IMR-90 (cell line): ENCODE measurements around the gene ZNF662. TPM values are rescaled to one million over a fixed set of nuclear protein-coding genes. Genes with fewer than 3 reads are reported as not detected.
A peak's percentile ranks its signal among the peaks of the same experiment; 100 is the strongest.

Source experiments
- ATAC-seq: fragments of 200-7000 bp; cut with Tn5 transposase; 2 replicates; pipeline ENCODE4 v1.9.1; 2020; ENCODE audit warnings: low read depth, mild to moderate bottlenecking, moderate library complexity
- BruUV-seq: library from RNA; stranded (reverse); fragments of 400-500 nt; replicated peaks from 2 replicates; lab custom pipeline; 2021; lab: Mats Ljungman, UMichigan
- CTCF ChIA-PET: fragments of 300-600 bp; formaldehyde crosslinking; extraction: SDS; loops from one replicate; lab custom pipeline; 2021; ENCODE audit warnings: antibody characterized with exemption; lab: Yijun Ruan, JAX
- POLR2A ChIA-PET: fragments of 300-600 bp; sonication (Branson Sonifier 250); formaldehyde crosslinking; loops from one replicate; lab custom pipeline; 2022; ENCODE audit warnings: antibody characterized with exemption; ENCODE audit not compliant: unreplicated experiment; lab: Charles Lee
- DNase-seq: peaks from one replicate; pipeline ENCODE4 v3.0.0; 2013
- H2AFZ ChIP-seq: replicated peaks from 2 replicates; pipeline ENCODE3; 2013; ENCODE audit warnings: low read length, mild to moderate bottlenecking; ENCODE audit not compliant: poor library complexity
- H2AK5ac ChIP-seq: 2 replicates; pipeline ENCODE4 v1.6.1; 2013; ENCODE audit warnings: low read depth, low read length, inconsistent platforms
- H2AK9ac ChIP-seq: replicated peaks from 2 replicates; pipeline ENCODE3; 2013; ENCODE audit warnings: mild to moderate bottlenecking, low read depth, low read length, moderate library complexity; ENCODE audit not compliant: poor library complexity
- H2BK120ac ChIP-seq: 2 replicates; pipeline ENCODE4 v1.6.1; 2013; ENCODE audit warnings: low read depth, low read length, inconsistent platforms
- H2BK15ac ChIP-seq: 3 replicates; pipeline ENCODE4 v1.6.1; 2013; ENCODE audit warnings: low read depth, low read length, inconsistent platforms
- H2BK20ac ChIP-seq: 2 replicates; pipeline ENCODE4 v1.6.1; 2013; ENCODE audit warnings: low read depth, mild to moderate bottlenecking, inconsistent platforms, low read length, moderate library complexity
- H2BK5ac ChIP-seq: 2 replicates; pipeline ENCODE4 v1.6.1; 2013; ENCODE audit warnings: mild to moderate bottlenecking, low read depth, low read length, inconsistent platforms; ENCODE audit not compliant: poor library complexity, severe bottlenecking
- H3K14ac ChIP-seq: replicated peaks from 2 replicates; pipeline ENCODE4 v1.6.1; 2013; ENCODE audit warnings: low read depth, low read length, inconsistent platforms
- H3K18ac ChIP-seq: 2 replicates; pipeline ENCODE4 v1.6.1; 2013; ENCODE audit warnings: low read depth, low read length, control low read depth
- H3K23ac ChIP-seq: 2 replicates; pipeline ENCODE4 v1.6.1; 2013; ENCODE audit warnings: low read depth, low read length, inconsistent platforms
- H3K27ac ChIP-seq: 2 replicates; pipeline ENCODE4 v1.5.1; 2013; ENCODE audit warnings: mild to moderate bottlenecking, control low read depth, low read length; ENCODE audit not compliant: insufficient read depth
- H3K27me3 ChIP-seq: 2 replicates; pipeline ENCODE4 v1.6.1; 2013; ENCODE audit warnings: low read length; ENCODE audit not compliant: control insufficient read depth, insufficient read depth
- H3K36me3 ChIP-seq: 2 replicates; pipeline ENCODE4 v1.6.1; 2013; ENCODE audit warnings: low read length, mixed read lengths; ENCODE audit not compliant: control insufficient read depth, insufficient read depth
- H3K4ac ChIP-seq: 2 replicates; pipeline ENCODE4 v1.6.1; 2013; ENCODE audit warnings: low read depth, low read length, inconsistent platforms
- H3K4me1 ChIP-seq: 2 replicates; pipeline ENCODE4 v1.6.1; 2013; ENCODE audit warnings: low read length, mixed read lengths; ENCODE audit not compliant: control insufficient read depth, insufficient read depth
- H3K4me2 ChIP-seq: 2 replicates; pipeline ENCODE4 v1.6.1; 2013; ENCODE audit warnings: low read depth, mild to moderate bottlenecking, control low read depth, low read length, moderate library complexity
- H3K4me3 ChIP-seq: 2 replicates; pipeline ENCODE4 v1.5.1; 2013; ENCODE audit warnings: low read depth, mild to moderate bottlenecking, control low read depth, low read length, moderate library complexity; ENCODE audit not compliant: insufficient read depth
- H3K56ac ChIP-seq: 2 replicates; pipeline ENCODE4 v1.6.1; 2013; ENCODE audit warnings: low read length, inconsistent platforms; ENCODE audit not compliant: insufficient read depth; ENCODE audit errors: extremely low read depth
- H3K79me1 ChIP-seq, 2 experiments: 2 replicates each; pipeline ENCODE4 v1.6.1; 2013; ENCODE audit warnings: low read length in 2 of 2, inconsistent platforms in 1 of 2, low read depth in 1 of 2
- H3K9ac ChIP-seq: 2 replicates; pipeline ENCODE4 v1.6.1; 2013; ENCODE audit warnings: low read depth, low read length, control low read depth
- H3K9me1 ChIP-seq: 2 replicates; pipeline ENCODE4 v1.6.1; 2013; ENCODE audit warnings: low read length, inconsistent platforms; ENCODE audit not compliant: insufficient read depth
- H3K9me3 ChIP-seq: 2 replicates; pipeline ENCODE4 v1.6.1; 2013; ENCODE audit warnings: low read length; ENCODE audit not compliant: control insufficient read depth, insufficient read depth
- H4K20me1 ChIP-seq: 2 replicates; pipeline ENCODE4 v1.6.1; 2013; ENCODE audit warnings: low read length, inconsistent platforms; ENCODE audit not compliant: insufficient read depth
- H4K5ac ChIP-seq: 2 replicates; pipeline ENCODE4 v1.6.1; 2013; ENCODE audit warnings: mild to moderate bottlenecking, low read depth, low read length, control low read depth
- H4K8ac ChIP-seq, 2 experiments: 2 replicates each; pipeline ENCODE4 v1.6.1; 2013; ENCODE audit warnings: low read depth in 2 of 2, low read length in 2 of 2, control low read depth in 1 of 2, inconsistent platforms in 1 of 2
- H4K91ac ChIP-seq: 2 replicates; pipeline ENCODE4 v1.6.1; 2013; ENCODE audit warnings: low read depth, low read length, inconsistent platforms; ENCODE audit not compliant: insufficient read depth
- CHD1 ChIP-seq: IDR thresholded peaks from 2 replicates; pipeline ENCODE4 v1.6.1; 2012; ENCODE audit warnings: low read depth, low read length, improper control_type of control experiment
- FOS ChIP-seq: fragments of 150-350 bp; IDR thresholded peaks from 2 replicates; pipeline ENCODE4 v1.6.1; 2016; ENCODE audit warnings: low read depth, low read length
- MAFK ChIP-seq: IDR thresholded peaks from 2 replicates; pipeline ENCODE4 v1.6.1; 2012; ENCODE audit warnings: low read depth, low read length, improper control_type of control experiment
- MAZ ChIP-seq: IDR thresholded peaks from 2 replicates; pipeline ENCODE4 v1.6.1; 2012; ENCODE audit warnings: low read depth, mild to moderate bottlenecking, low read length, improper control_type of control experiment, moderate library complexity, borderline replicate concordance
- MXI1 ChIP-seq: IDR thresholded peaks from 2 replicates; pipeline ENCODE4 v1.6.1; 2012; ENCODE audit warnings: low read depth, mild to moderate bottlenecking, low read length, moderate library complexity, borderline replicate concordance
- NFE2L2 ChIP-seq: fragments of 150-350 bp; IDR thresholded peaks from 2 replicates; pipeline ENCODE4 v1.6.1; 2016; ENCODE audit warnings: low read depth, mild to moderate bottlenecking, low read length
- RAD21 ChIP-seq: IDR thresholded peaks from 2 replicates; pipeline ENCODE4 v1.6.1; 2012; ENCODE audit warnings: low read length, improper control_type of control experiment
- RFX5 ChIP-seq: IDR thresholded peaks from 2 replicates; pipeline ENCODE4 v1.8.0; 2012; ENCODE audit warnings: low read depth, mild to moderate bottlenecking, low read length, moderate library complexity
- SMC3 ChIP-seq: fragments of 150-350 bp; IDR thresholded peaks from 2 replicates; pipeline ENCODE4 v1.6.1; 2016; ENCODE audit warnings: low read depth, mild to moderate bottlenecking, antibody characterized with exemption, low read length, moderate library complexity
- WGBS, 2 experiments: methylation state at CpG; one replicate each; pipeline versions ENCODE4 v1.1.5 to v1.1.7; 2013; ENCODE audit warnings: missing lambda C conversion rate in 2 of 2; ENCODE audit not compliant: insufficient read length in 1 of 2; ENCODE audit errors: extremely low coverage in 2 of 2; 5-methylcytosine and 5-hydroxymethylcytosine counted together
- dilution Hi-C: fragments of 300-500 bp; cut with HindIII; formaldehyde crosslinking; loops from one replicate; pipeline ENCODE4 v1.14.3; 2018; ENCODE audit warnings: low sequenced_read_pairs; ENCODE audit not compliant: unreplicated experiment
- in situ Hi-C: fragments of 300-500 bp; cut with MboI; formaldehyde crosslinking; loops from 3 replicates; pipeline ENCODE4 v1.14.3; 2019; ENCODE audit warnings: low sequenced_read_pairs, inconsistent platforms, mixed read lengths
- intact Hi-C: fragments of 100-400 bp; cut with micrococcal nuclease; formaldehyde crosslinking; loops from 2 replicates; pipeline ENCODE4 v1.10.0; 2022
- polyA plus RNA-seq, 3 experiments: library from polyadenylated mRNA; depleted of rRNA; stranded (reverse); fragments of >200 nt; gene quantifications; 2 replicates each; pipeline ENCODE4 v1.2.3, GENCODE V29; 2012; ENCODE audit warnings: low replicate concordance in 1 of 3
- total RNA-seq: library from RNA; depleted of rRNA; stranded (reverse); fragments of >200 nt; gene quantifications from 2 replicates; pipeline ENCODE4 v1.2.3, GENCODE V29; 2012
- TF ChIP-seq, protein P1 (sequence below): conservative IDR thresholded peaks from 2 replicates; pipeline ENCODE4 v1.5.1; 2012; ENCODE audit warnings: mild to moderate bottlenecking, low read depth, low read length, improper control_type of control experiment
- TF ChIP-seq, protein P2 (sequence below): fragments of 150-350 bp; IDR thresholded peaks from 2 replicates; pipeline ENCODE4 v1.6.1; 2017; ENCODE audit warnings: mild to moderate bottlenecking, antibody characterized with exemption, low read length, low read depth
- TF ChIP-seq, protein P3 (sequence below): fragments of 150-350 bp; IDR thresholded peaks from 2 replicates; pipeline ENCODE4 v1.6.1; 2016; ENCODE audit warnings: low read depth, mild to moderate bottlenecking, low read length, moderate library complexity, borderline replicate concordance

The ZNF662 gene
- total and polyA plus RNA-seq, 2 of the 4 experiments (the other 2 are of a cell fraction): 0.29 to 0.54 TPM

DNA sequence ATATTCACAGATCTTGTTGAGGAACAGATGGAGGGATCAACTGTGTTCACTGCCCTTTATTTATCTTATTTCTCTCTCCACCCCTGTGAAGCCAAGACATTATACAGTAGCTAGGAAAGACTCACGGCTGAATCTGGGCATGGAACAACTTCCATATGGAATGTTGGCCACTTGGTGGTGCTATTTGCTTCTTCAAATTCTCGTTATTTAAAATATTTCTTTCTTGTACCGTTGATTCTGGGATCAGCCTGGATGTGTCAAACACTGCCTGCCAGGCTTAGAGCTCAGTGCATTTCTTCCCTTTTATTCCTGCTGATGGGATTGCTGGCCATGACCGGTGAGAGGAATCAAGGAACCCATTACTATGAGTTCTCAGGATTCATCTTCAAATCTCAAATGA, 55.7 kb downstream of the ZNF662 start:
- no peak overlapping the region for H3K9ac ChIP-seq
- H4K5ac ChIP-seq: no peak overlapping the region
- dilution Hi-C loops (no loop called here), in situ Hi-C loops (loop anchor here (5.0 to 25.0 kb wide), 3 partner anchors 196 to 1226 kb away; no protein-coding TSS in a partner anchor), intact Hi-C loops (loop anchor here (1.0 to 5.0 kb wide), 3 partner anchors 194 to 1237 kb away; no protein-coding TSS in a partner anchor)
- H3K36me3 ChIP-seq: no peaks in the 10 kb centered on the region
- H3K9me1 ChIP-seq: no peaks in the 10 kb centered on the region
- TF ChIP-seq MXI1 (no peak), CHD1 (no peak), SMC3 (peak; percentile 52), MAFK (no peak), FOS (no peak), MAZ (no peak), RFX5 (no peak), NFE2L2 (no peak), RAD21 (peak; percentile 62)
- TF ChIP-seq, protein P1, sequence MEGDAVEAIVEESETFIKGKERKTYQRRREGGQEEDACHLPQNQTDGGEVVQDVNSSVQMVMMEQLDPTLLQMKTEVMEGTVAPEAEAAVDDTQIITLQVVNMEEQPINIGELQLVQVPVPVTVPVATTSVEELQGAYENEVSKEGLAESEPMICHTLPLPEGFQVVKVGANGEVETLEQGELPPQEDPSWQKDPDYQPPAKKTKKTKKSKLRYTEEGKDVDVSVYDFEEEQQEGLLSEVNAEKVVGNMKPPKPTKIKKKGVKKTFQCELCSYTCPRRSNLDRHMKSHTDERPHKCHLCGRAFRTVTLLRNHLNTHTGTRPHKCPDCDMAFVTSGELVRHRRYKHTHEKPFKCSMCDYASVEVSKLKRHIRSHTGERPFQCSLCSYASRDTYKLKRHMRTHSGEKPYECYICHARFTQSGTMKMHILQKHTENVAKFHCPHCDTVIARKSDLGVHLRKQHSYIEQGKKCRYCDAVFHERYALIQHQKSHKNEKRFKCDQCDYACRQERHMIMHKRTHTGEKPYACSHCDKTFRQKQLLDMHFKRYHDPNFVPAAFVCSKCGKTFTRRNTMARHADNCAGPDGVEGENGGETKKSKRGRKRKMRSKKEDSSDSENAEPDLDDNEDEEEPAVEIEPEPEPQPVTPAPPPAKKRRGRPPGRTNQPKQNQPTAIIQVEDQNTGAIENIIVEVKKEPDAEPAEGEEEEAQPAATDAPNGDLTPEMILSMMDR: peak; percentile 65
- TF ChIP-seq, protein P2, sequence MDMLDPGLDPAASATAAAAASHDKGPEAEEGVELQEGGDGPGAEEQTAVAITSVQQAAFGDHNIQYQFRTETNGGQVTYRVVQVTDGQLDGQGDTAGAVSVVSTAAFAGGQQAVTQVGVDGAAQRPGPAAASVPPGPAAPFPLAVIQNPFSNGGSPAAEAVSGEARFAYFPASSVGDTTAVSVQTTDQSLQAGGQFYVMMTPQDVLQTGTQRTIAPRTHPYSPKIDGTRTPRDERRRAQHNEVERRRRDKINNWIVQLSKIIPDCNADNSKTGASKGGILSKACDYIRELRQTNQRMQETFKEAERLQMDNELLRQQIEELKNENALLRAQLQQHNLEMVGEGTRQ: no peak
- TF ChIP-seq, protein P3, sequence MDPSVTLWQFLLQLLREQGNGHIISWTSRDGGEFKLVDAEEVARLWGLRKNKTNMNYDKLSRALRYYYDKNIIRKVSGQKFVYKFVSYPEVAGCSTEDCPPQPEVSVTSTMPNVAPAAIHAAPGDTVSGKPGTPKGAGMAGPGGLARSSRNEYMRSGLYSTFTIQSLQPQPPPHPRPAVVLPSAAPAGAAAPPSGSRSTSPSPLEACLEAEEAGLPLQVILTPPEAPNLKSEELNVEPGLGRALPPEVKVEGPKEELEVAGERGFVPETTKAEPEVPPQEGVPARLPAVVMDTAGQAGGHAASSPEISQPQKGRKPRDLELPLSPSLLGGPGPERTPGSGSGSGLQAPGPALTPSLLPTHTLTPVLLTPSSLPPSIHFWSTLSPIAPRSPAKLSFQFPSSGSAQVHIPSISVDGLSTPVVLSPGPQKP: no peak
- H2AK9ac ChIP-seq: no peak overlapping the region
- ATAC-seq (peak; percentile 87), DNase-seq (peak; percentile 56)
- H4K8ac ChIP-seq: no peak overlapping the region
- no peak overlapping the region for H2BK15ac ChIP-seq
- H2AFZ ChIP-seq: no peak overlapping the region
- H2BK5ac ChIP-seq: no peak overlapping the region
- H2BK120ac ChIP-seq: no peak overlapping the region
- H3K14ac ChIP-seq: no peak overlapping the region
- H3K27ac ChIP-seq: no peak overlapping the region
- no peaks in the 10 kb centered on the region; the same call in 1 of the 2 replicates for H3K27me3 ChIP-seq
- no peak overlapping the region for H3K4me3 ChIP-seq
- no peaks in the 10 kb centered on the region for H4K20me1 ChIP-seq
- BruUV-seq: no TSS peak
- H3K4me1 ChIP-seq: no peaks in the 10 kb centered on the region
- no peak overlapping the region for H2AK5ac ChIP-seq
- H3K79me1 ChIP-seq: no peaks in the 10 kb centered on the region
- no peak overlapping the region for H3K4ac ChIP-seq
- ChIA-PET POLR2A (no interaction called here), CTCF (interaction anchor here (0.5 to 4.6 kb wide), 14 partner anchors 10 to 1204 kb away, joined by 3 to 46 read pairs (median 3); no protein-coding TSS in a partner anchor)
- H3K9me3 ChIP-seq: no peaks in the 10 kb centered on the region
- H3K18ac ChIP-seq: no peak overlapping the region
- H3K23ac ChIP-seq: no peak overlapping the region
- no peak overlapping the region for H3K4me2 ChIP-seq
- WGBS, 2 experiments: 20% methylated on average over 1 of the region's 4 CpGs; no CpG with 5 or more reads in 1 of the 2 experiments
- H2BK20ac ChIP-seq: no peak overlapping the region
- H3K56ac ChIP-seq: no peak overlapping the region
- H4K91ac ChIP-seq: no peak overlapping the region
